HG03060 (cell line): ENCODE data around the gene BMAL1.

ENCODE experiments used
- ATAC-seq: cut with Tn5 transposase; IDR thresholded peaks from one replicate; pipeline ENCODE4 v1.9.1; 2021; ENCODE audit warnings: low read depth, moderate number of reproducible peaks; ENCODE audit not compliant: unreplicated experiment

The BMAL1 gene

DNA sequence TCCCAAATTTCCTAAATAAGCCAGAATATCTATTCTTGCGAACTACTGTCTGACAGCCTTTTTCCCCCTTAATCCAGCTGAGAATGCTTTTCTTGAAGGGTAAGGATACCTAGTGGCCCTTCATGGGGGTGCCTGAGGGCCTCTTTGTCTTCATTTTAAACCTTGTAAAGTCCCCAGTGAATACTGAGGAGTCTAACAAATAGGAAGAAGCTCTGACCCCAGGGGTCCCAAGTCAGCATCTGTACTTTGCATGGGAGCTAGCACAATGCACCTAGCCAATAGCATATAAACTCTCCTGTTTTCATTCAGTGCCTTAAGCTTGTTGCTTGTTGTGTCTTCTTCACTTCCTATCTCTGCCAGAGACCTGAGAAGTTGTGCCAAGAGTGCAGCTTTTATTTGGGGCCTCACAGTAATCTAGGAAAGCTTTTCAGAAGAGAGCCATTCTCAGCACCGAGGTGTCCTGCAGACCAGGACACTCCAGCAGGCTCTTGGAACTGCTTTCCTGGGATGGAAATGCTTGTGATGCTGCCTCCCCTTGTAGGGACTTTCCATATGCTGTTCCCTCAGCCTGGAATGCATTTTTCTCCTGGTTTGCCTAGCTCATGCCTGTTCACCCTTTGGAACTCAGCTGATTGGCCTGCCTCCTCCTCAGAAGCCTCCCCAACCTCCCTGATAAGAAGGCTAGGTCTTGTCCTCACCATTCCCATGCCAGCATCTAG is 37.2 kb downstream of the BMAL1 start:
- no peak for ATAC-seq

DNA sequence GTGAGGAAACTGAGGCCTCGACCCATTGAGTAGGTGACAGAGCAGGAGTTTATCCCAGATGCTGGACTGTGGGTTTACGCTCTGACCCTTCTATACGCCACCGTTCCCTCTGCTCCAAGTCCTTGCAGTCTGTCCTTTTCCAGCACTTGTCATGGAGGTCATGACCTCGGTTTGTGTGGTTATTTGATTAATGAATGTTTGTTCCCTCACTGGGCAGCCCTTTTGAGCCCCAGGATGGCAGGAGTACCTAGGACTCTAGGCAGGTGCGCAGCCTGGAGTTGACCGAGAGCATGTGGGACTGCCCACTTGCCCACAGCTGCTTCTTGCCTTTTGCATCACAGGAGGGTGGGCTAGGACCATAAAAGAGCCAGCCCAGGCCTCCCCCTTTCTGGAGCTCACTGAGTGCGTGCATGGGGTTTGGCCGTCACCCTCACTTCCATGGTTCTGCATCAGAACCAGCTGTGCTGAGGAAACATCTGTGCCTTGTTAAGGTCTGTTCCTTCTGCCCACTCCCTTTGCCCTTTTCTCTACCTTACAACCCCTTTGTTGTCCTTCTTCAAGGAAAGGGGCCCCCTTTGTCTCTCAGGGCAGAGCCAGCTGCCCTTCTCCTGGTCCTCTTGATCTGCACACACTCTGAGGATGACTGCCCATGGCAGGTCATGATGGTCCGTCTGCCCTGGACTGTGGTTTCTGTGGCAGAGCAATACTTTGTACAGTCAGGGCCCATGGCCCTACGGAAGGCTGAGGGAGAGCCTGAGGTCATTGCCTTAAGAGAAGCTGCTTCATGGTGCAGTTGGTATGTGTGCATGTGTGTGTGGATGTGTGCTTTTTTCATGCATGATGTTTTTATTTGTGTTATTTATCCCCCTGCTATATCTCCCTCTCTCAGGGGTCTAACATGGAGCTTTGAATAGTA is 38.2 kb downstream of the BMAL1 start:
- ATAC-seq, result peak; percentile 5

DNA sequence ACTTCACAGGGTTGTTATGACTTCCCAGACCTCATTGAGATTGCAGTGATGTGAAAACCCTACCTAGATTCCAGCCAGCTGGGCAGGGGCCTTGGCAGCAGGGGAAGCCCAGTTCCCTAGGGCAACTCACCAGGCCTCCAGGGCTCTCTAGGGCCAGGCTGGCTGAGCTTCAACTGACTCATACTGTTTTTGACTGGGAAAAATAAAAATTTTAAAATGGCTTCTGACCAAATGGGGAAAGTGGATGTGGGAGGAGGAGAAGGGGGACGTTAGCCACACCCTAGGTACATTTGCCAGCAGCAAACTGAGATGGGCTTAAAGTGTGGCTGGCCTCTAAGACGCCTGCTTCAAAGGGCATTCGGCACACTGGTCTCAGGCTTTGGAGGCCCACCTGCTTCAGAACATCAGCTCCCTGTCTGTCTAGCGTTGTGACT is 39.0 kb downstream of the BMAL1 start:
- peak; percentile 36 for ATAC-seq

DNA sequence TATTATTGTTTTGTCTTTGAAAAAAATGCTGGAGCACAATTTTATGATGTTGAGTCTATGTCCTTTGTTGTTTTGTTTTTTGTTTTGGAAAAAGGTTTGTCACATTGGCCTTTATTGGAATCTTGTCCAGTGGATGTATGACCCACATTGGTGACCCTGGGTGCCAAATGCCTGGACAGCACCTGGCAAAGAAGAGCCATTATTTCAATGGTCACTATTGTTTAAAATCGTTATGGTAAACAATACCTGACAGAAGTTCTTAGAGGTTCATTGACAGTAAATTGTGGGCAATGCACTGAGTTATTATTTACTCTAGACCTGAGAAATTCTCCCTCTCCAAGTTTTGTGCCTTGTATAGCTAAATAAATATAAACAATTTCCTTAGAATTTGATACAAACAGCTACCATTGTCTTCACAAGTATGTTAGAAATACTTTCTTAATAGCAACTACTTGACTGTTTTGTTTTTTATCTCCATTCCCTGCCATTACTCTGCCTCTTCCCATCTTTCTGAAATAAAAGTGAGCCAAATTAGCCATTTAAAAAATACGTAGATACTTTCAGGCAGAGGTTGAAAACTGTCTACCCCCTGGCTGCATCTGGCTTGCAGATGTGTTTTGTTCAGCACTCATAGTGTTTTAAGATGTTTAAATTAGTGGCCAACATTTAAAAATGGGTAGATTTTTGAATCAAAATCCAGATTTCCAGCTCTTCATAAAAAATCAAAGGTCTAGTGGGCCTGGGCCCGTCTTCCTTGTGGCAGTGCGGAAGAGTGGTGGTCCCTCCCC is 39.9 kb downstream of the BMAL1 start:
- ATAC-seq, result no peak

DNA sequence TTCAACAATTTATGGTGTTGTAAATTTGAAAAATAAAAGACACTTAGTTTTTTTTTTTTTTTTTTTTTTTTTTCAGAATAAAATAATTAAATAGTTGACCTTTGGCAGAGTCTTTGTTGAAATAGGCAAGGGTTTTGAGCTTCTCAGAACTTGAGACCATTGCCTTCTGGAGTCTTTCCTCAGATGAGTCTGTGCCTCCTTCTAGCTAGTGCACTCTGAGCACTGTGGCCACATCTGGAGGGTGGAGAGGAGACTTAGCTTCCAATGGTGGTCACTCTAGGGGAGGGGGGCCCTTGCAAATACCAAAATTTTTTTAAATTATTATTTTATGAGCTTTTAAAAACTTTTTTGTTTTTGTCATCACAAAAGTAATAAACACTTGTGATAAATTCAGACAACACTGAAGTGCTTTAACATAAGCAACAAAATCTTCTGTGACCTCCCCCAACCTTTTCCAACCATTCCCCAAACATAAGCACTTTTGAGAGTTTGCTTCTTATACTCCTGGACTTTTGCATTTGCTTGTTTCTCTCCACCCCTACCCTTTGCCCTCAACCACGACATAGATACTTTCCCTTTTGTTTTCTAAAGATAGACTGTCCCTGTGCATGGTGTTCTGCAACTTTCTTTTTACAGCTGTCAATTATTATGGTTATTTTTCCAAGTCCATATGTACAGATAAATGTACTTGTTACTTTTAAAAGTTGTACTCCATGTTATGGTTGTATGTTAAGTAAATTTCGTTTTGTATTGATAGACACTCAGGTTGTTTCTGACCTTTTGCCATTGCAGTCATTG is 41.1 kb downstream of the BMAL1 start:
- ATAC-seq, result no peak

DNA sequence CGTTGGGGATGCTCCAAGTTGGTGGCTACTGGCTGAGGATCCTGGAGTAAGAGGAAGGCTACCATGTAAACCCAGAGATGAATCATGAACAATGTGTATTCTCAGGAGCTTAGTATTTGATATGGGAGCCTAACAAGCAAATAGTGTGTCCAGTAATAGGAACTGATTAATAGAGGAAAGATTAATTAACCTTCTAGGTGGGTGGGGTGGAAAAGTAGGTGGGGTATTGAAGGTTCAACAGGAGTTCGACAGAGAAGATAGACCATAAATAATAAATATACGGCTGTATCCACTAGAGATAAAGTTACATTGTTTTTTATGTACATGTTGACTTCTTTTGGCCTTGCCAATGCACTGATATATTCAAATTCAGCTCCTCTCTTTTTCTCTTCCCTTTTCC is 43.1 kb downstream of the BMAL1 start:
- no peak for ATAC-seq

DNA sequence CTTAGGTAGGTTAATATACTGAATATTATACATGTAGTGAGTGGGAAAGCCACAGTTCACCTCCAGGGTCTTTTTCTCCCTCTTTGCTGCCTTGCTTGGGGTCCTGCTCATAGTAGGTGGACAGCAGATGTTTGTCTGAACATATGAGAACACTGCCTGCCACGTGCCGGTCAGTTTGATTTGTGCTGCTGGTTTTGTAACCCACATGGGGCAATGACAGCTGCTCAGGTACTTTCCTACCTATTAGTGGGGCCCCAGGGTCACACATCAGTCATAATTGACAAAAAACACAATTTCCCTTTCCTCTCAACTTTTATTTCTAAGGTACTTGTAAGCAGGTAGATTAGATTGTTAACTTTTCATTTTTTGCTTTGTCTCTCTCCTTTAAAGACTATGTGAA is 43.8 kb downstream of the BMAL1 start:
- ATAC-seq, result no peak

DNA sequence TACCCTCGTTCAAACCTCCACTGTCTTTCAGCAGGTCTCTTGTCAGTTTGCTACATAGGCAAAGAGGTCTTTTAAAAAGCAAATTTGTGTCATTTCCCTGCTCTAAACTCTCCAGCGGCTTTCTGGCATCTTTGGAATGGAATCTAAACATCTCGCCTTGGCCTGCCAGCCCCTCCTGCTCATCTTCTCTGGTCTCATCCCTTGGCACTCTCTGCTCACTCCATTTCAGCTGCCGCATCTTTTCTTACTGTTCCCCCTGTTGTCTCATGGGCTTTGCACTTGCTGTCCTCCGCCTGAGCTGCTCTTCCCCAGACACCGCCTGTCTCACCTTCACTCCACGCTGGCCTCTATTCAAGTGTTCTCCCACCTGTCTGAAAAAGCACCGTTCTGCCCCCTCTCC is 46.6 kb downstream of the BMAL1 start:
- no peak for ATAC-seq

DNA sequence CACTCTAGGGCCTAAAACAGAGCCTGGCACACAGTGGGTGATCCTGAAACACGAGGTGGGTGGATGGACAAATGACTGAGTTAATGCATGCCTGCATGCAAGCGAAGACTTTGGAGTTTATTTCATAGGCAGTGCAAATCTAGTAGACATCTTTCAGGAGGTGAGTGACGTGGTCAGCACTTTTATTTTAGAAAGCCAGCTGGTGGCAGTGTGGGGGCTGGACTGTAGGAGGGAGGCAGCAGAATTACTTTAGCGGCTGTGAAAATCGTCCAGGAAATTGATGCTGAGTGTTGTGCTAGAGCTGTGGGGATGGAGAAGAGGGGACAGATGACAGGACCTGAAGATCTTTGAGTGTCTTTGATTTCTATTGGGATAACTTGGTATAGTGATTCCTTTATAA is 47.1 kb downstream of the BMAL1 start:
- ATAC-seq, result no peak

DNA sequence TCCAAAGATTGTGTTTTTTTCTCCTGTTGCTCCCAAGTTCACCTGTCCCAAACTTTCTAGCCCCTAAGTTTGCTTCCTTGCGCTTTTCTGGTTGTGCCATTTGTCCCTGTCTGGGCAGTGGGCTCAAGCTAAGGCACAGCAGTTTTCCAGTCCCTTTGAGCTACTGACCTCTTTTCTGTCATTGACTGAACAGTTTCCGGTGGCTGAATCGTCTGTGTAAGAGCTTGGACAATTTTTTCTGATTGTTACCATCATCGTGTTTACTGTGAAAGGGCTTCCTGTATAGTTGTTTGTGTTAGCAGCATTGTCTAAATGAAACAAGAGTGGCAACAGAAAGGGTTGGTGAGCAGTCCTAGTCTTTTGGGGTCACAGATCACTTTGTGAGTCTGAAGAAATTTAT is 49.8 kb downstream of the BMAL1 start:
- no peak for ATAC-seq

DNA sequence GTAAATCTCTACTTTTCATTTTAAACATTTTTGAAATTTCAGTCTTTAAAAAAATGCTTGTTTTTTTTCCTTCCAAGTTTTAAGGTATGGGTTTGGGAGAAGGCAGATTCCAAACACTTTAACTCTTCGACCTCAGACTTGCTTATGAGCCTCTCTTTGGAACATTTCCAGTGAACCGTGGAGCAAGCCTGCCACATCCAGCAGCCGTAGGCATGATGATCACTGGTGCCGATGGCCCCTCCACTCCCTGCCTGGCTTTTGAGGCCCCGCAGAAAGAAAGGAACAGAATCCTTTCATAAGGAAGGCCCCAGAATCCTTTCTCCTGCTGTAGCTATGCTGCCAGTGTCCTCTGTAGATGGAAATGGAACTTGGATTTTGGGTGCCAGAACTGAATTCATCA is 50.7 kb downstream of the BMAL1 start:
- no peak for ATAC-seq

DNA sequence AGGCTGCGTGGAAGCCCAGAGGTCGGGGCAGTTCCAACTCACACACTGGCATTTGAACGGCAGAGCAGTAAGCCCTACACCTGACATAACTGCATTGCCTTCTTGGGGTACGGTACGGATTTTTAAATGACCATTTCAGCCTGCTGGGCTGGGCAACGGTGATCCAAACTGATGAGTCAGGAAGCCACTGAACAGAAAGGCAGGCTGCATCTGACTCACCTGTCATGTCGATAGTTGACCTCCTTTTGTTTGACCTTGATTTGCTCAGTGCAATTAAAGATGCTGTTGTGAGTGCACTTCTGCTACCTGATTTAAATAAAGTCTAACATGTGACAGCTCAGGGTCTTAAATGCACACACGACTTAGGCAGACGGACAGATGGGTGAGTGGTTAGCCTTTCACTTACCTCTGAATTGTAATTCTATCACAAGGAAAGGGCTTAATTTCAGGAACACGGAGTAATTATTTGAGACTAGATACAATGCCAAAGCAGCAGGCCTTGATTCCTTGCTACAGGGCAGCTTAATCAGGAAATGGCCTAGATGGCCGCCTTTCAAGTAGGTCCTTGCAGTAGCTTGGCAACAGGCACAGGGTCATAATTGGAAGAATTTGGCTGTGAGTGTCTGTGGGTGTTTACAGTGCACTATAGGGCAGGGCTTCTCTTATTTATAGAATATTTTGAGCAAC is 52.2 kb downstream of the BMAL1 start:
- ATAC-seq, result no peak

DNA sequence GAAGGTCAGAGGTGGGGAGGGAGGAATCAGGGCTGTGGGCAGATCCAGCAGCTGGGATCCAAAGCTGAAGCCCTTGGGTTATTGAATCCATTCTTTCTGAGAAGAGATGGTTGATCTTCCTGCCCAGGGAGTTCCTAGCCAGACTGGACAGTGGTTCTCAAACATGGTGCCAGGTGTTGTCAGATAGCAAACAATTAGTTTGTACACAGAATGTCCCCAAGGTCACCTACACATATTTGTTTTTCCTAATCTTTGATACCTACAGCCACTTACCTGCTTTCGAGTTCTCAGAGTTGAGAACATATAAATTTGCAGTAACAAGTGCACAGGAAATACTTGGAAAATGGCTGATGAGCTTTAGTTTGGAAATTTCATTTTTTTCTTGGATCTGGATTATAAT is 54.5 kb downstream of the BMAL1 start:
- no peak for ATAC-seq

DNA sequence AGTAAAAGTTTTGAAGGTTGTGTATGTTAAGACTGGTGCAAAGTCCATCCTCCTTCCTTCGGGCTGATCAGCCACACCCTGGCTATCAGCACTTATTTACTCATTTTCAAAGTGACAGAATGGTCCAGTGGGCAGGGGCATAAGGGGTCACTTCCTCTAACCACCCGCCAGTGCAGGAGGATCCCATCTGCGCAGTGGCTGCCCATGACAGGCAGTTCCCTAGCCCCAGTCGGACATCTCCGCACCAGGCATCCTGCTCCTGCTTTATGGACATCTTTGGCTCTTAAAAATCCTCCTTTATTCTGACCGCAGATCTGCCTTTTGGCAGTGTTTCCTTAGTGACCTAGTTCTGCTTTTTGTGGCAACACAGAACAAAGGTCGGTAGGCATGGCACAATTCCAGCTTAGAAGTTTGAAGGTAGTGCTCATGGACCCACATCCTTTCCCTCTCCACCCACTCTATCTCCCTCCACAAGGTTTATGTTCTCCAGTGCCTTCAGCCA is 55.9 kb downstream of the BMAL1 start:
- ATAC-seq, result no peak

DNA sequence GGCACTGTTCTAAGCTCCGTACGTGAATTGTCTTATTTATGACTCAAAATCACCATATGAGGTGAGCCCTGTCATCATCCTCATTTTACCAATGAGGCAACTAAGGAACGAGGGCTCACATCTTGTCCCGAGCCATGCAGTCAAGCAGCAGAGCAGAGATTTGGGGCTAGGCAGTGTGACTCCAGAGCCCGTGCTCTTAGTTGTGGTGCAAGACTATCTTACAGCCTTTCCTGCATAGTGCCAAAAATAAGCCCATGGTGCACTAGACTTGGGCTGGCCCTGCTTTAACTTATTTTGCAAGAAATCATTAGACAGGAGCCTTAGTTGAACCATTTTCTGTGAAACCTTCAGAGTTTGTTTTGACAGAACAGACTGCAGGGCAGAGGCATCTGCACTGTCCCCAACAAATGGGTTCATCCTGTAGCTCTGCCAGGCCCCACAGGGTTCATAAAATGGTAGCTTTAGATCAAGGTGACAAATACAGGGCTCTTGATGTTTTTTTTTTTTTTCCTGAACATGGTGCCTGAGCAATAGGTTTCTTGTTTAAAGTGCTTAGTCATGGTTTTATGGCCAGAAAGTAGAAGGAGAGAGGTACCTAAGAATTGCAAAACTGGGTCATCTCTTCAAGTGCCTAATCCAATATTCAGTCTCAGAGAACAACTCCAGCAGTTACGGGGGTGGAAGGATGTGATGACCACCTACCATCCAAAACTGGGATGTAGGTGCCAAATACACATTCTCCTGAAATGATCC is 56.6 kb downstream of the BMAL1 start:
- ATAC-seq, result no peak

DNA sequence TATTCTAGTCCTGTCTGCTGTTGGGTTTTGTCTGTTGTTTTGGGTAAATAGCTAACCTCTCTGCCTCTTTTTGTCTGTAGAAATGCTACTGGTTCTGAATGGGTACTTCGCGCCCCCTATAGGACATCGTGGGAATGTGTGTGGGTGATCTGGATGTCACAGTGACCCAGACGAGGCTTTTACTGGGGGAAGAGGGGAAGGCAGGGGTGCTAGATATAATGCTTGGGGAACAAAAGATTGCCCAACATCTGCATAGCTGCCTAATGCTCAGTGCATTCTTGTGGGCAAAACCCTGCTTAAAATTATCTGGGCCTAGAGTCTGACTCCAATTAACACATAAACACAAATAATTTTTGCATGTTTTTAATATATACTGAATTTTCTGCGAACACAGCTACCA is 57.7 kb downstream of the BMAL1 start:
- no peak for ATAC-seq

DNA sequence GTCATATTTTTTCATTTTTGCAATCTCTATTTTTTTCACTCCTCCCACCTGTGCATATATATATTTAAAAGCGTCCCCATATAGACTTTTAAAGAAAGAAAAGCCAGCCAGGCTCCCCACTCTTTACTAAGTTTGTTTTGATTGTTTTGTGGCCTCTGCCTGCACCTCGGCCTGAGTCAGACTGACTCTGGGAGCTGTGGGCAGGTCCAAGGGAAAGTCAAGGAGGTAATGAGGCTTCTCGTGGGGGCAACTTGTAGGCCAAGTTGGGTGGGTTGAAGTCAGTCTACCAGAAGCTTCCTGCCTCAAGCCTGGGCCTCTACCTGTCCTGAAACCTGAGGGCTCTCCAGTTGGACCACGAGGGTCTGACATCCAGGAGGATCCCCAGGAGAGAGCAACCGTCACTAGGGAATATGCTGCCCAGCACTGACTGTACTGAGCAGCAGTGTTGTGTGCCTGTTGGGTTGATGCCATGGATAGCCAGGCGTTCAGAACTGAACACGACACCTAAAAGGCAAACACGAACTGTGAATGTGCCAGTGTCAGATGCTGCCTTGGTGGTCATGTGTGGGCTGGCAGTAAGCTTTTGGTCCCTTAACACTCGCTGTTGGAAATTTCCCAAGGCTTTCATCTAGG is 58.8 kb downstream of the BMAL1 start:
- ATAC-seq, result no peak

DNA sequence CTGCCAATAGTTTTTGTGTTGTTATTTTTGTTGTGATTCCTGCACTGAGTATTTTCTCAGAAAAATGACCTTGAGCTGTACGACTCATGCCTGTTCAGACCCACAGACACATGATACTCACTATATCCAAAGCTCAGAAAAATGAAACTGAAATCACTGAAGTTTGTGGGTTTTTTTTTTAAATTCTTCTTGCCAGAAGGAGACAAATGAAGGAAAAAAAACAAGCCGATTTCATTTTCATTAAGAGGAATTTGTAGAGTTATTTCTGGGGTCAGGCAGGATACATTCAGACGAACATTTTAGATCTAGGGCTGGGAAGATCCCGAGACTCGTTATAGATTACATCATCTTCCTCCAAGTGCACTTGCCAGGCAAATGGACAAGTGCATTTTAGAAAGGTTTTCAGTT is 60.4 kb downstream of the BMAL1 start:
- no peak for ATAC-seq
